KMS-11 (cell line): Measurements from ENCODE around the gene SPNS2.

Experiments used
- H2AFZ ChIP-seq: fragments of 200-600 bp; sonication (generic); 2 replicates; pipeline ENCODE4 v1.6.1; 2016; ENCODE audit warnings: antibody characterized with exemption, mixed run types, low read depth
- H3K27ac ChIP-seq: fragments of 200-600 bp; sonication (generic); 2 replicates; pipeline ENCODE4 v1.6.1; 2016; ENCODE audit warnings: mild to moderate bottlenecking, mixed run types
- H3K27me3 ChIP-seq: fragments of 200-600 bp; sonication (generic); 2 replicates; pipeline ENCODE4 v1.6.1; 2017; ENCODE audit warnings: mild to moderate bottlenecking, low read depth, mixed run types, moderate library complexity; ENCODE audit not compliant: insufficient read depth
- H3K36me3 ChIP-seq: fragments of 200-600 bp; sonication (generic); 2 replicates; pipeline ENCODE4 v1.6.1; 2017; ENCODE audit warnings: mild to moderate bottlenecking, mixed run types; ENCODE audit not compliant: insufficient read depth
- H3K4me1 ChIP-seq: fragments of 200-600 bp; sonication (generic); 2 replicates; pipeline ENCODE4 v1.6.1; 2016; ENCODE audit warnings: mild to moderate bottlenecking, low read depth, mixed run types; ENCODE audit not compliant: poor library complexity, severe bottlenecking
- H3K4me2 ChIP-seq: fragments of 200-600 bp; sonication (generic); 2 replicates; pipeline ENCODE4 v1.7.0; 2016; ENCODE audit warnings: mild to moderate bottlenecking, mixed run types
- H3K4me3 ChIP-seq: fragments of 200-600 bp; sonication (generic); IDR thresholded peaks from 2 replicates; pipeline ENCODE4 v1.6.1; 2017; ENCODE audit warnings: low read depth, low read length, mixed read lengths; ENCODE audit not compliant: insufficient read depth
- H3K79me2 ChIP-seq: fragments of 200-600 bp; sonication (generic); 2 replicates; pipeline ENCODE4 v1.6.1; 2016; ENCODE audit warnings: low read depth, mixed run types; ENCODE audit not compliant: insufficient read depth
- H3K9ac ChIP-seq: fragments of 200-600 bp; sonication (generic); 2 replicates; pipeline ENCODE4 v1.6.1; 2016; ENCODE audit warnings: mild to moderate bottlenecking, mixed run types
- H4K20me1 ChIP-seq: fragments of 200-600 bp; sonication (generic); 2 replicates; pipeline ENCODE4 v1.6.1; 2016; ENCODE audit warnings: mild to moderate bottlenecking, mixed run types; ENCODE audit not compliant: insufficient read depth
- TF ChIP-seq, protein P1 (sequence below): fragments of 200-600 bp; sonication (generic); conservative IDR thresholded peaks from 2 replicates; pipeline ENCODE4 v1.6.1; 2017; ENCODE audit warnings: low read depth, mild to moderate bottlenecking, antibody characterized with exemption, low read length, moderate library complexity, mixed read lengths

SPNS2 gene

DNA sequence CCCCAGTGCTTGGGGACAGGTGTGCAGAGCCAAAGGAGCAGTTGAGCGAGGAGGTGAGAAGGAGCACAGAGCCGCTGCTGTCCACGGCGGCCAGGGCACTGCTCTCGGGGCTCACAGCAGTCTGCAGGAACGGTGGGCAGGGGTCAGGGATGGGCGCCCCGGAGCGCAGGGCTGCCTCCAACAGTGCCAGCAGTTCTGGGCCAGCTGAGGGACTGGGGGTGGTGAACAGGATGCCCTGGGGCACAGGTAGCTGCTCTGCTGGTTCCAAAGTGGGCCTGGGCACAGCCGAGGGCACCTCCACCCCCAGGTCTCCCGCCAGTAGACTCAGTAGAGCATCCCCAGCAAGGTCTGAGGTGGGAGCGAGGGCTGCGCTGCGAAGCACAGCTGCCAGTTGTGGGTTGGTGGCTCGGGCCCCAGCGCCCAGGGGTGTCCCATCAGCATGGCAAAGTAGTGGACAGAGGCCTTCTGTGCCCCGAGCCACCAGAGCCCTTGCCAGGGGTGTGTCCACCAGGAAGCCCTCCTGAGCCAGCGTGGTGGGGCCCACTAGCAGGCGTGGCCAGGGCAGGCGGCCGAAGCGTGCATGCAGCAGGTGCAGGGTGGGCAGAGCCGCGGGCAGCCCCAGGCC is 59.8 kb downstream of the SPNS2 start:
- Histone ChIP-seq H4K20me1 (no peaks in the 10 kb centered on the region), H3K79me2 (peaks cover 16% of the 10 kb centered on the region)
- TF ChIP-seq, protein P1, sequence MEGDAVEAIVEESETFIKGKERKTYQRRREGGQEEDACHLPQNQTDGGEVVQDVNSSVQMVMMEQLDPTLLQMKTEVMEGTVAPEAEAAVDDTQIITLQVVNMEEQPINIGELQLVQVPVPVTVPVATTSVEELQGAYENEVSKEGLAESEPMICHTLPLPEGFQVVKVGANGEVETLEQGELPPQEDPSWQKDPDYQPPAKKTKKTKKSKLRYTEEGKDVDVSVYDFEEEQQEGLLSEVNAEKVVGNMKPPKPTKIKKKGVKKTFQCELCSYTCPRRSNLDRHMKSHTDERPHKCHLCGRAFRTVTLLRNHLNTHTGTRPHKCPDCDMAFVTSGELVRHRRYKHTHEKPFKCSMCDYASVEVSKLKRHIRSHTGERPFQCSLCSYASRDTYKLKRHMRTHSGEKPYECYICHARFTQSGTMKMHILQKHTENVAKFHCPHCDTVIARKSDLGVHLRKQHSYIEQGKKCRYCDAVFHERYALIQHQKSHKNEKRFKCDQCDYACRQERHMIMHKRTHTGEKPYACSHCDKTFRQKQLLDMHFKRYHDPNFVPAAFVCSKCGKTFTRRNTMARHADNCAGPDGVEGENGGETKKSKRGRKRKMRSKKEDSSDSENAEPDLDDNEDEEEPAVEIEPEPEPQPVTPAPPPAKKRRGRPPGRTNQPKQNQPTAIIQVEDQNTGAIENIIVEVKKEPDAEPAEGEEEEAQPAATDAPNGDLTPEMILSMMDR = no peak

DNA sequence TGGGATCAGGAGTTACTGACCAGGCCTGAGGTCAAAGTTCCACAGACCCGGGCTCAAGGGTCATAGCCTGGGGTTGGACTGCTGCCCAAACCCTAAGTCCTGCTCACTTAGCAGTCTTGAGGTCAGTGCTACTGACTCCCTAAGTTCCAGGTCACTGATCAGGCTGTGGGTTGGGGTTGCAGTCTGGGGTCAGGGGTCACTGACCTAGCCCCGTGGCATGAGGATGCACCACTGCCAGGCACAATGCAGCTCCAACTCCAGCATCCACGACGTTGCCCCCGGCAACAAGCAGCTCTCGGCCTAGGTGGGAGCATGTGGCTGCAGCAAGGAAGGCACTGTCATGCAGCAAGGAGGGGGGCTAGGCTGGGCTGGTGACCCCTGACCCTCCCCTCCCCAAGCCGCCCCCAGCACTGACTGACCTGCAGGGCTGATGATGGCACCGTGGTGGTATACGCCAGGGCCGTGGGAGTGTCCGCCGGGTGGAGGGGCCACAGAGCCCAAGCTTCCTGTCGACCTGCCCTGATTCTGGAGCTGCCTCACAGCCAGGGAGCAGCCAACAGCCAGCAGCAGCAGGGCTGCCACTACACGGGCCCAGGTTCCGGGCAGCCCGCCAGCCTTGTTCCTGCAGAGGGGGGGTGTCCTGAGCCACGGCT is 60.6 kb downstream of the SPNS2 start:
- no peaks in the 10 kb centered on the region for H4K20me1 ChIP-seq
- no peak overlapping the region for H3K4me2 ChIP-seq
- peaks cover 12% of the 10 kb centered on the region for H3K4me1 ChIP-seq

More for the DNA sequence above, 59.8 kb downstream of the SPNS2 start:
- Histone ChIP-seq H3K27me3 (no peaks in the 10 kb centered on the region), H3K4me3 (no peak overlapping the region), H3K4me2 (no peak overlapping the region), H3K27ac (no peak overlapping the region), H3K4me1 (peaks cover 15% of the 10 kb centered on the region), H3K36me3 (no peaks in the 10 kb centered on the region), H3K9ac (no peak overlapping the region), H2AFZ (no peak overlapping the region)

DNA sequence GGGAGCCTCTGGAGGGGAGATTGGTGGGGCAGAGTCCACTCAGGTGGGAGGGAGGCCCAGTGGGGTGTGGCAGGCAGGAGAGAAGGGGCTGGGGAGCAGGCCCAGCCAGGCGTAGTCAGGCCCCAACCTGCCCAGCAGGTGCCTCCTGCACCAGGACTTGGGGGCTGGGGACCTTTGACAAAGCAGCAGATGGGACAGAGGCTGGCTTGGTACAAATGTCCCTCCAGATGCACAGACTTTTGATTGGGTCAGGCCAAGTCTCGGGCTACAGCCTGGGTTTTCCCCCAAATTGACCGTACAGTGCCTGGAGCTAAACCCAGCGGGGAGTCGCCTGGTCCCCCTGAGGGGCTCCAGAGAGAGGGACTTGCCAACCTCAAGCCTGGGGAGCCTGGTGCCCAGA is 61.3 kb downstream of the SPNS2 start:
- no peak overlapping the region for H3K9ac ChIP-seq
- no peaks in the 10 kb centered on the region for H4K20me1 ChIP-seq
- no peak overlapping the region for H3K27ac ChIP-seq
- TF ChIP-seq, protein P1 = no peak
- peaks cover 1% of the 10 kb centered on the region; the same call in 1 of the 2 replicates for H3K79me2 ChIP-seq
- H3K4me3 ChIP-seq = no peak overlapping the region
- no peak overlapping the region for H2AFZ ChIP-seq
- no peaks in the 10 kb centered on the region for H3K27me3 ChIP-seq
- H3K4me2 ChIP-seq = no peak overlapping the region
- peaks cover 12% of the 10 kb centered on the region for H3K4me1 ChIP-seq
- no peaks in the 10 kb centered on the region for H3K36me3 ChIP-seq

More for the DNA sequence above, 60.6 kb downstream of the SPNS2 start:
- Histone ChIP-seq H3K9ac (no peak overlapping the region), H2AFZ (no peak overlapping the region), H3K4me3 (no peak overlapping the region), H3K27ac (no peak overlapping the region), H3K79me2 (peaks cover 8% of the 10 kb centered on the region), H3K27me3 (no peaks in the 10 kb centered on the region), H3K36me3 (no peaks in the 10 kb centered on the region)
- TF ChIP-seq, protein P1 = no peak

DNA sequence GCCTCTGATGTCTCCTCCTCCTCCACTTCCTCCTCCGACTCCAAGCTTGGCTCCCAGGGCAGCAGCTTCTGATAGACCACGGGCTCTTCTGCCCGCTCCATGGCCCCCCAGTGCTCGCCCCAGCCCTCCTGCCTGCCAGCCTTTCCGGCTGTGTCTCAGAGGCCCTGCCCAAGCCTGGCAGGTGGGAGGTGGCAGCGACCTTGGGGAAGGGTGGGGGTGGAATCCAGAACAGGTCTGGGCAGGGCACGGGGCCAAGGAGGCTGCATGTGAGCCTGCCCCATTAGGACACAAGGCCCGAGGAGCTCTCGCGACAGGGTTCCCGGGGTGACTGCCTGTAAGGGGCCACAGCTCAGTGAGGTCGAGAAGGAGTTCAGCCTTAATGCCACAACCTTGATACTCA is 61.7 kb downstream of the SPNS2 start, which contains the start of gene GGT6:
TSS of gene GGT6 (minus strand) at position 157 of the 400 bp plus-strand sequence. CDS start at position 101, 56 bp downstream.
- Histone ChIP-seq H3K4me3 (no peak within 1 kb of the TSS), H3K27me3 (no peaks in the 10 kb centered on the region), H3K9ac (no peak within 1 kb of the TSS), H3K27ac (no peak within 1 kb of the TSS), H3K36me3 (no peaks in the 10 kb centered on the region), H3K4me2 (no peak within 1 kb of the TSS), H4K20me1 (no peaks in the 10 kb centered on the region), H3K4me1 (peaks cover 12% of the 10 kb centered on the region), H2AFZ (no peak within 1 kb of the TSS), H3K79me2 (no peaks in the 10 kb centered on the region)
- TF ChIP-seq, protein P1 = no peak
